Nephron progenitor cell (in vitro differentiated cells): ENCODE measurements around the gene ITGB5.

Source experiments
- DNase-seq: peaks from one replicate; pipeline ENCODE4 v3.0.0; 2021
- H3K27ac Mint-ChIP-seq: 2 replicates; pipeline ENCODE4 v1.8.0; 2021; ENCODE audit warnings: mild to moderate bottlenecking, moderate library complexity, mixed read lengths
- H3K27me3 Mint-ChIP-seq: 2 replicates; pipeline ENCODE4 v1.8.0; 2021; ENCODE audit warnings: mild to moderate bottlenecking, low read depth, mixed read lengths; ENCODE audit not compliant: poor library complexity
- H3K36me3 Mint-ChIP-seq: 2 replicates; pipeline ENCODE4 v1.8.0; 2021; ENCODE audit warnings: low read depth, mixed read lengths
- H3K4me1 Mint-ChIP-seq: 2 replicates; pipeline ENCODE4 v1.8.0; 2021; ENCODE audit warnings: mixed read lengths
- H3K4me3 Mint-ChIP-seq: 2 replicates; pipeline ENCODE4 v1.8.0; 2021; ENCODE audit warnings: mild to moderate bottlenecking, moderate library complexity, mixed read lengths
- H3K9me3 Mint-ChIP-seq: 2 replicates; pipeline ENCODE4 v1.8.0; 2021; ENCODE audit warnings: mild to moderate bottlenecking, moderate library complexity, mixed read lengths
- CTCF ChIP-seq: fragments of 200-600 bp; sonication (generic); IDR thresholded peaks from 2 replicates; pipeline ENCODE4 v1.5.0; 2021; ENCODE audit warnings: antibody characterized with exemption

Gene ITGB5

DNA sequence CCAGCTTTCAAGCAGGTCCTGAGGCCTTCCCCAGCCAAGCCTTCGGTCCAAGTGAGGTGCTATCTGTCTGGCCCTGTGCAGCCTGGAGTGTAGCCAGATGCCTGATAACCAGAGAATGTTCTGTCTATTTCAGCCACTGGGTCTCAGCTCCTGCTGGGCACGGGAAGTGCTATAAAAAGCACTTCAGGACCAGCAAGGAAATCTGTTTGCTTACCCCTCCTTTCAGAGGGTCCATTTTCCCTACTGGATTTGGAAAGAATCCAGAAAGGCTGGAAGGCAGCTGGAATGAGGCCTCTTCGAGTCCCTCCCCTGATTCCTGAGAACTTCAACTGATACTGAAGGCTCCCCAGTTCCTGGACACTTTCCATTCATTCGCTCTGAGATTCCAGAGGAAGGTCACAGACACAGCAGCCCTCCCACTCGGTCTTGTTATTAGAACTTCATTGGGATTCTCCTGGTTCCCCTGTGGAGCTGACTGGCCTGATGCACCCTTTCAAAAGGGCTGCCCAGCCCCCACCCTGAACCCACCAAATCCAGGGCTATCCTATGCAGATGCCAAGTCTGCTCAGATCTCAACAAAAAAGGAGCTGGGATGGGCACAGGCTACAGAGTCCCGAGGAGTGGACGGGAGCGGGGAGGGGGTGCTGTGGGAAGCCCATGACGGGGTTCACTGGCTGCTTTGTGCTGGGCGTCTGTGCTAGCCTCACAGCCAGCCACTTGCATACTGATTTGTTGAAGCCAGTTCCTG lies 86.5 kb downstream of the ITGB5 start:
- peaks cover 10% of the 10 kb centered on the region for H3K36me3 Mint-ChIP-seq
- DNase-seq, result no peak
- H3K9me3 Mint-ChIP-seq, result no peaks in the 10 kb centered on the region
- no peak overlapping the region for H3K4me3 Mint-ChIP-seq
- peaks cover 53% of the 10 kb centered on the region for H3K4me1 Mint-ChIP-seq
- H3K27me3 Mint-ChIP-seq, result peaks cover 2% of the 10 kb centered on the region
- no peak for TF ChIP-seq CTCF
- peak overlapping the region; percentile 85 for H3K27ac Mint-ChIP-seq

- Mint-ChIP-seq H3K36me3 (peaks cover 14% of the 10 kb centered on the region), H3K27me3 (peaks cover 2% of the 10 kb centered on the region), H3K4me3 (no peak overlapping the region), H3K27ac (no peak overlapping the region), H3K4me1 (peaks cover 53% of the 10 kb centered on the region), H3K9me3 (no peaks in the 10 kb centered on the region)
- no peak for DNase-seq
- no peak for TF ChIP-seq CTCF
These were observed 87.1 kb downstream of the ITGB5 start for GRCh38 chr3:124800076-124800475.

DNA sequence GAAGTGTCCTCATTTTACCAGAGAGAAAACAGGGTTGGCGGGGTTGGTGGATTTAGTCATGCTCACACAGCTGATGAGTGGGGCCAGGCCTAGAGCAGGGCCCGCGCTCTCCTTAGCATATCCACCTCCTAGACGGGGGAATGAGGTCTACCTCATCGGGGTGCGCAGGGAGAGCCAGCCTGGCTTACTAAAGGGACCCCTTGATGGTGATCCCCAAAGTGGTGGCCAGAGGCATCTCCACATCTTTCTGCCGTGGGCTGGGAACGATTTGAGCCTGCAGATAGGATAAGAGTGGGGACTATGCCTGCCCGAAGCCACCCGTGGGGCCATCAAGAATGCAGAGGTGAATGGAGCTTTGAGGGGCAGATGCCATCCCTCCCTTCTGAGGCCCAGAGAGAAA lies 87.5 kb downstream of the ITGB5 start:
- Mint-ChIP-seq H3K36me3 (peaks cover 18% of the 10 kb centered on the region), H3K9me3 (no peaks in the 10 kb centered on the region), H3K27me3 (peaks cover 2% of the 10 kb centered on the region), H3K27ac (no peak overlapping the region), H3K4me3 (no peak overlapping the region), H3K4me1 (peaks cover 53% of the 10 kb centered on the region)
- no peak for DNase-seq
- TF ChIP-seq CTCF, result no peak

DNA sequence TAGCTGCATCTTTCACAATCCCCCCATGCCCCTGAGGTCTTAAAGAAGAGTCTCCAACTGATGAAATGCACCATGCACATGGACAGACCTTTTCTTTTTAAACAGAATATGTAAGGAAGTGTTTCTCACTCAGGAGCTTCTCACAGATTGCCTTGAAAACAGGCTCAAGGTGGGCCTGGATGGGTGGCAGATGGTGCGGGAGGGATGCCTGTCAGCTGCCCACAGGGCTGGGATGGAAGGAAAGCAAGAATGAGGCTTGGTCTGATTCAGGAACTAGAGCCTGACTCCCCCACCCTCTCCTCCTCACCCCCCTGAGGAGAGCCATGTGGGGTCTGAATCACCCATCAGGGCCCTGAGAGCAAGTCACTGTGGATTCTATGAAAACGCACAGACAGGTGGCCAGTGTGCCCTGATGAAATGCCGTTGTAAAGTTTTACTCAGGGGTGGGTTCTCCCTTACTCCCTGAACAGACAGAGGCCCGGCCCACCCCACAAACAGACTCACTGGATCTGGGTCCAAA lies 89.7 kb downstream of the ITGB5 start:
- no peak overlapping the region for H3K4me3 Mint-ChIP-seq
- H3K36me3 Mint-ChIP-seq, result peaks cover 20% of the 10 kb centered on the region
- H3K27me3 Mint-ChIP-seq, result peaks cover 2% of the 10 kb centered on the region
- H3K4me1 Mint-ChIP-seq, result peaks cover 36% of the 10 kb centered on the region
- no peak for TF ChIP-seq CTCF
- no peak for DNase-seq
- peak overlapping the region; percentile 58 for H3K27ac Mint-ChIP-seq
- no peaks in the 10 kb centered on the region for H3K9me3 Mint-ChIP-seq

DNA sequence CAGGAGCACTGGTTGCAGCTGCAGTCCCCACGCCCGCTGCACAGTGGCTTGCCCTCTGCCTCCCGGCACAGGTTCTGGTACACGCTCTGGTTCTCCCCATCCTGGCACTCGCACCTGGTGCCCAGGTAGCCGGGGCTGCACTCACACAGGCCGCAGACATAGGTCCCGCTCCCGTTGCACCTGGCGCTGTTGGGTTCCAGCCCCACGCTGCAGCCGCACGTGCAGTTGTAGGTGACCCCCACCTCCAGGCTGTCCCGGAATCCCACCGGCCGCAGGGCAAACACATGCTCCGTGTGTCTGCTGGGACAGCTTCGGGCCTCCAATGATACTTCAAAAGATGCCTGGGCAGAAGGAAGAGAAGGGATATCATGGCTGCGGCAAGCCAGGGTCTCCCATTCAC lies 90.7 kb downstream of the ITGB5 start:
- no peak for TF ChIP-seq CTCF
- H3K4me3 Mint-ChIP-seq, result no peak overlapping the region
- H3K36me3 Mint-ChIP-seq, result peaks cover 31% of the 10 kb centered on the region
- peak overlapping the region; percentile 39 for H3K27ac Mint-ChIP-seq
- peaks cover 36% of the 10 kb centered on the region for H3K4me1 Mint-ChIP-seq
- no peaks in the 10 kb centered on the region for H3K9me3 Mint-ChIP-seq
- peaks cover 2% of the 10 kb centered on the region for H3K27me3 Mint-ChIP-seq
- no peak for DNase-seq
